Esophagus squamous epithelium (tissue), 4 donors: Measurements from ENCODE around the gene ZFP92.

Experiments used
- CTCF ChIP-seq, 6 experiments: fragments of 450-650 bp in 4 of 6; fragments of 200-600 bp in 2 of 6; sonication (generic) in 2 of 6; IDR thresholded peaks; one replicate each; pipeline ENCODE4 v1.5.1; 2016 to 2019; ENCODE audit warnings: antibody characterized with exemption in 6 of 6, mild to moderate bottlenecking in 4 of 6, moderate library complexity in 4 of 6
- POLR2A ChIP-seq, 4 donors: fragments of 450-650 bp; IDR thresholded peaks; one replicate each; pipeline ENCODE4 v1.6.1; 2017; ENCODE audit warnings: antibody characterized with exemption in 4 of 4, mild to moderate bottlenecking in 4 of 4, moderate library complexity in 3 of 4

GRCh38 chrX:153456161-153456560 lies 44.9 kb downstream of the ZFP92 start:
- TF ChIP-seq CTCF (IDR thresholded peaks at IDR 0.05) (no peak), POLR2A (IDR thresholded peaks at IDR 0.05) (no peak)
